Tibial nerve (tissue), 4 donors: ENCODE results near the gene DCTN4. TPM values are rescaled to one million over a fixed set of nuclear protein-coding genes. Genes with fewer than 3 reads are reported as not detected.

ENCODE experiments used
- total RNA-seq, 4 donors: library from RNA; depleted of rRNA; stranded (reverse); fragments of >200 nt; gene quantifications; one replicate each; pipeline ENCODE4 v1.1.0, GENCODE V29; 2016

DCTN4 gene
- total RNA-seq, 4 donors from 2014 or later, result 38.0 to 80.2 (median 63.4) TPM

Other genes starting within 250 kb of the DCTN4 start
- gene SYNPO, start 118.4 kb downstream of the DCTN4 start, total RNA-seq, result 10 to 100 TPM; 58.4 to 71.5 (median 63.5) TPM
- 1 to 10 TPM in 3 of 4 donors, under 1 TPM in 1; 0.30 to 9.0 (median 4.6) TPM for gene MYOZ3, start 97.8 kb downstream of the DCTN4 start, total RNA-seq
- 10 to 100 TPM; 24.7 to 41.6 (median 33.2) TPM for gene RBM22, start 58.0 kb downstream of the DCTN4 start, total RNA-seq
- 10 to 100 TPM; 33.0 to 54.3 (median 38.3) TPM for gene SMIM3, start 19.7 kb upstream of the DCTN4 start, total RNA-seq
- gene IRGM, start 87.5 kb upstream of the DCTN4 start, total RNA-seq, result not detected
- 10 to 100 TPM in 1 of 4 donors, 1 to 10 TPM in 3; 6.3 to 10.5 (median 7.8) TPM for gene ZNF300, start 146.0 kb upstream of the DCTN4 start, total RNA-seq